Measurements from ENCODE around the gene GPR78. TPM values are rescaled to one million over a fixed set of nuclear protein-coding genes. Genes with fewer than 3 reads are reported as not detected.
A peak's percentile ranks its signal among the peaks of the same experiment; 100 is the strongest.

The GPR78 gene
- total RNA-seq, 1 experiment from 2014 or later = 5.7 TPM

DNA sequence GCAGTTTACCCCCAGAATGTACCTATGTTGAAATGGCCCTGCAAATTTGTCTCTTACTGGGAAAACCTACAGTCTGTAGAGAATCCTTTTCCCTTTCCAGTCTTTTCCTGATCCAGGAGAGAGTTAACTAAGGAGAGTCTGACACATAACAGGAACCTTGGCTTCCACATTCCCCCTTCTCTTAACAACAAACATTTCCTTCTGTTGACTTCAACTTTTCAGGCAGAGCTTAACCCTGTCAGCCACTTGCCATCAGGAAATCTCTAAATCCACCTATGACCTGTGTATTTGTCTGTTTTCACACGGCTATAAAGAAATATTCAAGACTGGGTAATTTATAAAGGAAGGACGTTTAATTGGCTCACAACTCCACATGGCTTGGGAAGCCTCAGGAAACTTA lies 45.6 kb upstream of the GPR78 start:
- Mint-ChIP-seq H3K27ac (peak overlapping the region; percentile 94), H3K4me1 (peaks cover 36% of the 10 kb centered on the region), H3K4me3 (no peak overlapping the region), H3K36me3 (peaks cover 30% of the 10 kb centered on the region), H3K27me3 (ENCODE audit: low read depth) (peaks cover 7% of the 10 kb centered on the region; the same call in 1 of the 2 replicates), H3K9me3 (peaks cover 38% of the 10 kb centered on the region)
- ChIA-PET POLR2A (no interaction called here), CTCF (interaction anchor here (0.7 to 1.2 kb wide), 2 partner anchors 28 to 41 kb away, joined by 3 read pairs; no protein-coding TSS in a partner anchor)
- TF ChIP-seq TP53 (CRISPR knock-in tag; IDR thresholded peaks at IDR 0.05) (no peak), SMAD4 (CRISPR knock-in tag; IDR thresholded peaks at IDR 0.05) (no peak), ZNF232 (CRISPR knock-in tag; IDR thresholded peaks at IDR 0.05) (no peak), MYBL2 (CRISPR knock-in tag; IDR thresholded peaks at IDR 0.05) (no peak), ATF2 (CRISPR knock-in tag; IDR thresholded peaks at IDR 0.05; ENCODE audit: borderline replicate concordance, low read depth) (no peak)
- TF ChIP-seq, protein P1, sequence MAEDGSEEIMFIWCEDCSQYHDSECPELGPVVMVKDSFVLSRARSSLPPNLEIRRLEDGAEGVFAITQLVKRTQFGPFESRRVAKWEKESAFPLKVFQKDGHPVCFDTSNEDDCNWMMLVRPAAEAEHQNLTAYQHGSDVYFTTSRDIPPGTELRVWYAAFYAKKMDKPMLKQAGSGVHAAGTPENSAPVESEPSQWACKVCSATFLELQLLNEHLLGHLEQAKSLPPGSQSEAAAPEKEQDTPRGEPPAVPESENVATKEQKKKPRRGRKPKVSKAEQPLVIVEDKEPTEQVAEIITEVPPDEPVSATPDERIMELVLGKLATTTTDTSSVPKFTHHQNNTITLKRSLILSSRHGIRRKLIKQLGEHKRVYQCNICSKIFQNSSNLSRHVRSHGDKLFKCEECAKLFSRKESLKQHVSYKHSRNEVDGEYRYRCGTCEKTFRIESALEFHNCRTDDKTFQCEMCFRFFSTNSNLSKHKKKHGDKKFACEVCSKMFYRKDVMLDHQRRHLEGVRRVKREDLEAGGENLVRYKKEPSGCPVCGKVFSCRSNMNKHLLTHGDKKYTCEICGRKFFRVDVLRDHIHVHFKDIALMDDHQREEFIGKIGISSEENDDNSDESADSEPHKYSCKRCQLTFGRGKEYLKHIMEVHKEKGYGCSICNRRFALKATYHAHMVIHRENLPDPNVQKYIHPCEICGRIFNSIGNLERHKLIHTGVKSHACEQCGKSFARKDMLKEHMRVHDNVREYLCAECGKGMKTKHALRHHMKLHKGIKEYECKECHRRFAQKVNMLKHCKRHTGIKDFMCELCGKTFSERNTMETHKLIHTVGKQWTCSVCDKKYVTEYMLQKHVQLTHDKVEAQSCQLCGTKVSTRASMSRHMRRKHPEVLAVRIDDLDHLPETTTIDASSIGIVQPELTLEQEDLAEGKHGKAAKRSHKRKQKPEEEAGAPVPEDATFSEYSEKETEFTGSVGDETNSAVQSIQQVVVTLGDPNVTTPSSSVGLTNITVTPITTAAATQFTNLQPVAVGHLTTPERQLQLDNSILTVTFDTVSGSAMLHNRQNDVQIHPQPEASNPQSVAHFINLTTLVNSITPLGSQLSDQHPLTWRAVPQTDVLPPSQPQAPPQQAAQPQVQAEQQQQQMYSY (CRISPR knock-in tag; IDR thresholded peaks at IDR 0.05) = no peak
- DNase-seq (ENCODE audit: low spot score) (no peak), ATAC-seq (peak; percentile 27)

DNA sequence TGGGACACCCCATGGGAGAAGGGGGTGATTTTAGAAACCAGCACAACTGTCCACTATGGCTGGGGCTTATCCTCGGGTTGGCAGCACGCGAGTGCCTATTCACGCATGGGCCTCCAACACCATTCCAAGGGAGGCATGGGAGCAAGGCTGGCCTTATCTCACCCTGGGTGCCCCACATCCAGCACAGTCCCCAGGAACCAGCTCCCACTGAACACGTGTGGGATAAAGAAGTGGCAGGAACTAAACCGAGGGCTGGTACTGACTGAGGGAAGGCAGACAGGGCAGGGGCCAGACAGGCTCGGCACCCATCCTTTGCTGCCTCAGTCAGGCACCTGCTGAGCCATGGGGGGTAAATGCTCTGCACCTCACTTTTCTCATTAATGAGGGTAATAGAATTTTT lies 43.7 kb upstream of the GPR78 start:
- POLR2A ChIA-PET = no interaction called here
- CTCF ChIA-PET = interaction anchor here (1.2 kb wide), 1 partner anchor 11 kb away, joined by 5 read pairs; no protein-coding TSS in a partner anchor
- no peaks in the 10 kb centered on the region; the same call in 1 of the 2 replicates for H3K27me3 Mint-ChIP-seq (ENCODE audit: low read depth)
- H3K4me3 Mint-ChIP-seq = no peak overlapping the region
- no peak for TF ChIP-seq E2F1 (CRISPR knock-in tag; IDR thresholded peaks at IDR 0.05)
- no peak for TF ChIP-seq MLX (CRISPR knock-in tag; IDR thresholded peaks at IDR 0.05)
- no peak for TF ChIP-seq NFYB (CRISPR knock-in tag; conservative IDR thresholded peaks at IDR 0.05; ENCODE audit: low read depth)
- TF ChIP-seq TCF7 (CRISPR knock-in tag; IDR thresholded peaks at IDR 0.05; ENCODE audit: low read depth) = no peak
- TF ChIP-seq ZNF317 (CRISPR knock-in tag; IDR thresholded peaks at IDR 0.05; ENCODE audit: borderline replicate concordance, low read depth) = no peak
- no peak for TF ChIP-seq ESRRA (CRISPR knock-in tag; IDR thresholded peaks at IDR 0.05; ENCODE audit: borderline replicate concordance)
- no peak for TF ChIP-seq NFE2L1 (CRISPR knock-in tag; IDR thresholded peaks at IDR 0.05)
- TF ChIP-seq, protein P2, sequence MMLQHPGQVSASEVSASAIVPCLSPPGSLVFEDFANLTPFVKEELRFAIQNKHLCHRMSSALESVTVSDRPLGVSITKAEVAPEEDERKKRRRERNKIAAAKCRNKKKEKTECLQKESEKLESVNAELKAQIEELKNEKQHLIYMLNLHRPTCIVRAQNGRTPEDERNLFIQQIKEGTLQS (CRISPR knock-in tag; conservative IDR thresholded peaks at IDR 0.05) = no peak
- no peak for TF ChIP-seq E2F5 (CRISPR knock-in tag; IDR thresholded peaks at IDR 0.05)
- TF ChIP-seq TP53 (CRISPR knock-in tag; IDR thresholded peaks at IDR 0.05) = no peak
- TF ChIP-seq USF2 (CRISPR knock-in tag; IDR thresholded peaks at IDR 0.05) = no peak
- TF ChIP-seq RORB (CRISPR knock-in tag; IDR thresholded peaks at IDR 0.05) = no peak
- no peak for TF ChIP-seq SMAD3 (CRISPR knock-in tag; IDR thresholded peaks at IDR 0.05; ENCODE audit: borderline replicate concordance)
- TF ChIP-seq, protein P3, sequence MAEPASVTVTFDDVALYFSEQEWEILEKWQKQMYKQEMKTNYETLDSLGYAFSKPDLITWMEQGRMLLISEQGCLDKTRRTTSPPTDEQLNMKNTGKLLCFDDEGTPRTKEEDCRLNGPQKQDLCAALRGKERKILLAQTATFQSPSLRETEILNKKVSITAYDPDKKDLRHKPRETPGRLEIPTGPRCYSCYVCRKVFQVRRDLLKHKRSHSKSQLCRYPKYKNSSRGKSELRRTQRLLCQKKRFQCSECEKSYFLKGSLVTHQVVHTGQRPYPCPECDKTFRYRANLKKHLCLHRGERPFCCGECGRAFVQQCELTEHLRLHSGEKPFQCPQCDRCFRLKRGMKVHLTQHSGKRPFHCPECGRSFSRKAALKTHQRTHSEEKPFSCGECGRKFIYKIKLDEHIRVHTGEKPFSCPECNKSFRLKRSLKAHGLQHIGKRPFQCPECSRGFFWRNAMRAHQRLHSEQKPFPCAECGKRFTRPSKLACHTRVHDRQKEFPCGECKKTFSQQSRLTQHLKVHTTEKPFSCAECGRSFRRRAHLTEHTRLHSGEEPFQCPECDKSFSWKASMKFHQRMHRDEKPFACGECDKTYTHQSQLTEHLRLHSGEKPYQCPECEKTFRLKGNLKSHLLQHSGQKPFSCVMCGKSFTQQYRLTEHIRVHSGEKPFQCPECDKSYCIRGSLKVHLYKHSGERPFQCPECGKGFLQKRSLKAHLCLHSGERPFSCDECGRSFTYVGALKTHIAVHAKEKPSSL (CRISPR knock-in tag; conservative IDR thresholded peaks at IDR 0.05) = no peak
- no peak for TF ChIP-seq NR2C2 (CRISPR knock-in tag; IDR thresholded peaks at IDR 0.05)
- no peak for TF ChIP-seq FOXP1 (CRISPR knock-in tag; IDR thresholded peaks at IDR 0.05; ENCODE audit: borderline replicate concordance)
- H3K9me3 Mint-ChIP-seq = peaks cover 26% of the 10 kb centered on the region
- no peak for DNase-seq (ENCODE audit: low spot score)
- H3K27ac Mint-ChIP-seq = no peak overlapping the region
- peaks cover 36% of the 10 kb centered on the region for H3K4me1 Mint-ChIP-seq
- ATAC-seq = no peak
- H3K36me3 Mint-ChIP-seq = peaks cover 24% of the 10 kb centered on the region
